Left ventricle myocardium inferior (tissue), 1 donor: ENCODE results near the gene RPRD1B. TPM values are rescaled to one million over a fixed set of nuclear protein-coding genes. Genes with fewer than 3 reads are reported as not detected.

Experiments
- DNase-seq: peaks from one replicate; pipeline ENCODE4 v3.0.0-alpha.2; 2020
- H3K27ac ChIP-seq: fragments of 200-600 bp; replicated peaks from 2 replicates; pipeline ENCODE4 v1.8.0; 2021
- H3K27me3 ChIP-seq: fragments of 200-600 bp; 2 replicates; pipeline ENCODE4 v1.8.0; 2021; ENCODE audit warnings: low read depth
- H3K36me3 ChIP-seq: fragments of 200-600 bp; 2 replicates; pipeline ENCODE4 v1.8.0; 2021
- H3K4me1 ChIP-seq: fragments of 200-600 bp; 2 replicates; pipeline ENCODE4 v1.8.0; 2021
- H3K4me3 ChIP-seq: fragments of 200-600 bp; 2 replicates; pipeline ENCODE4 v1.8.0; 2021; ENCODE audit warnings: mild to moderate bottlenecking, moderate library complexity
- H3K9me3 ChIP-seq: fragments of 200-600 bp; replicated peaks from 2 replicates; pipeline ENCODE4 v1.8.0; 2021
- CTCF ChIP-seq: fragments of 200-600 bp; IDR thresholded peaks from 2 replicates; pipeline ENCODE4 v1.8.0; 2021; ENCODE audit warnings: antibody characterized with exemption, mild to moderate bottlenecking, borderline replicate concordance
- intact Hi-C: fragments of 100-400 bp; cut with micrococcal nuclease; formaldehyde crosslinking; loops from one replicate; pipeline ENCODE4 v1.11.0; 2022
- total RNA-seq: library from RNA; stranded (reverse); fragmentation: NEBNext Ultra II Directional; extraction: Animal tissue kit (Norgen Biotek cat#: 25700); gene quantifications from one replicate; pipeline ENCODE4 v1.2.1, GENCODE V29; 2021
- donor health status: DM: no; HTN: yes; CAD: no; lungs with severe emphysema.

Gene RPRD1B
- total RNA-seq, 1 donor from 2014 or later = 58.9 TPM

GRCh38 chr20:38023181-38024001, 10.2 kb upstream of the RPRD1B start:
- DNase-seq = no peak
- Histone ChIP-seq H3K27ac (no peak overlapping the region), H3K9me3 (peaks cover 7% of the 10 kb centered on the region), H3K4me3 (no peak overlapping the region), H3K27me3 (no peaks in the 10 kb centered on the region), H3K36me3 (peaks cover 7% of the 10 kb centered on the region), H3K4me1 (peaks cover 18% of the 10 kb centered on the region)
- intact Hi-C loops = no loop called here
- TF ChIP-seq CTCF = no peak

GRCh38 chr20:38024496-38024895, 9.1 kb upstream of the RPRD1B start:
- Histone ChIP-seq H3K36me3 (no peaks in the 10 kb centered on the region), H3K4me1 (peaks cover 18% of the 10 kb centered on the region), H3K4me3 (no peak overlapping the region), H3K9me3 (peaks cover 2% of the 10 kb centered on the region), H3K27me3 (no peaks in the 10 kb centered on the region), H3K27ac (no peak overlapping the region)
- no peak for TF ChIP-seq CTCF
- DNase-seq = no peak
- intact Hi-C loops = no loop called here

- Histone ChIP-seq H3K27ac (no peak overlapping the region), H3K4me1 (peaks cover 39% of the 10 kb centered on the region), H3K9me3 (peaks cover 4% of the 10 kb centered on the region), H3K36me3 (no peaks in the 10 kb centered on the region), H3K4me3 (no peak overlapping the region), H3K27me3 (no peaks in the 10 kb centered on the region)
- no peak for DNase-seq
- intact Hi-C loops = no loop called here
- TF ChIP-seq CTCF = no peak
Observed at GRCh38 chr20:38029453-38029852, 4.1 kb upstream of the RPRD1B start.

DNA sequence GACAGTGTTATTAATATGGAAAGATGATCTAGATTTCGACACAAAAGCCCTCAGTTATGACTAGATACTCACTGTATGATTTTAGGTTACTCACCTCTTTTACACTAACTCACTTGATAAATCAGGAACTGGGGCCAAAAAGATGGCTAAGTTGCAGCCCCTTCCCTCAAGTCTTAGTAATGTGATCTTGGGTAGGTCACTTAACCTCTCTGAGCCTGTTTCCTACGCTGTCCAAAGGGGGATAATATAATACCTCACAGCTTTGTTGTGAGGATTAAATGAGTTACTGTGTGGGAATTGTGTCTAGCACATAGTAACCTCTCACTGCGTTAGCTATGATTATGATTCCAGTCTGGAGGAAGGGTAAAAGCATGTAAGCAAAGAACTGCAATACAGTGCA, 1.6 kb upstream of the RPRD1B start:
- H3K4me1 ChIP-seq = peaks cover 63% of the 10 kb centered on the region
- no peak overlapping the region for H3K27ac ChIP-seq
- peak overlapping the region; percentile 97 for H3K4me3 ChIP-seq
- H3K36me3 ChIP-seq = peaks cover 4% of the 10 kb centered on the region
- TF ChIP-seq CTCF = no peak
- DNase-seq = no peak
- intact Hi-C loops = no loop called here
- no peaks in the 10 kb centered on the region for H3K27me3 ChIP-seq
- peaks cover 4% of the 10 kb centered on the region for H3K9me3 ChIP-seq

DNA sequence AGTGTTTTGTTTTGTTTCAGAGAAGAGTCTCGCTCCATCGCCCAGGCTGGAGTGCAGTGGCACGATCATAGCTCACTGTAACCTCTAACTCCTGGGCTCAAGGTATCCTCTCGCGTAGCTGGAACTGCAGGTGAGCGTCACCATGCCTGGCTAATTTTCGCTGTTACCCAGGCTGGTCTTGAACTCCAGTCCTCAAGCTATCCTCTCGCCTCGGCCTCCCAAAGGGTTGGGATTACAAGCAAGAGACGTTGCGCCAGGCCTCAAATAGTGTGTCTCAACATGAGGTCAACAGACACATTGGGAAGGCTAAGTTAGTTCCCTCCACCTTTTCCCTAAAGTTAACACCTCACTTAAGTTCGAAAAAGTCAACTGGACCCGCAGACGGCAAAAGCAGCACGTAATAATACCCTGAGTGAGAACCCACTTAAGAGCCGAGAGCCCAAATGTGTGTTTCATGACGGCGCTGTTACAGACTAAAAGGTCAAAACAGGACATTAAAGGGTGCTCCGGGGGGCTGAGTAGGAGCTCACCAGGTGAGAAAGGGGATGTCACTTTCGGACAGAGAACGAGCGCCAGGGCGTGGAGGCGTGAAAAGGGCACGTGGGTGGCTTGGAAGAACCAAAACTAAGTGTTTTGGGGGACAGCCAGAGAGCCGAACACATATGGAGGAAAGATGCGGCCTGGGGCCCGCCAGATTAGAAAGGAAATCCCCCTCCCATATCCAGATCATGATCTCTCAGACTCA, 789 bp upstream of the RPRD1B start:
- Histone ChIP-seq H3K27me3 (no peaks in the 10 kb centered on the region), H3K27ac (peak overlapping the region; percentile 98), H3K36me3 (peaks cover 4% of the 10 kb centered on the region), H3K9me3 (peaks cover 4% of the 10 kb centered on the region), H3K4me3 (peak overlapping the region; percentile 97), H3K4me1 (peaks cover 71% of the 10 kb centered on the region)
- TF ChIP-seq CTCF = no peak
- no peak for DNase-seq
- intact Hi-C loops = no loop called here
